NCI-H2227 (cell line): Measurements from ENCODE around the gene IL31.
"Not testable (repeated sequence)": the region's sequence is repeated elsewhere in the genome, so short reads cannot be mapped to it uniquely, and the experiment has no call there.

ENCODE experiments used
- DNase-seq: peaks from one replicate; lab custom pipeline; 2025; ENCODE audit not compliant: unreplicated experiment; lab: John Stamatoyannopoulos, UW

IL31 gene

DNA sequence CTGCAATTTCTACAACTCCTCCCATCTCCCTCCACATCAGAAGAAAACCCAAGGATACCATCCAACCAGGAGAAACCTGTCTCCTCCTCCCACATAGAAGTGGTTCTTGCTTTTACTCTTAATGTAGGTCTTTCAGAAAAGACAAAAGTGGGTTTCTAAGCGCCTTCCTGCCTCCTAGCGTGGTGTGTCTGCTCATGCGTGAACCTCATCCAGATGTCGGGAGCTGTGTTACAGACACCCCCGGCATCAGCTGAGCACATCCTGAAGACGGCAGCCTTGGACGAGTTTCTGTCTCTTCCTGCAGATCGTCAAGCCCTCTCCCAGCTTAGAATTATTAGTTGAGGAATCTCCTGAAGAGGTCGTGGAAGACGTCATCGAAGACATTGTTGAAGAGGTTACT is 18.4 kb upstream of the IL31 start:
- DNase-seq: no peak

DNA sequence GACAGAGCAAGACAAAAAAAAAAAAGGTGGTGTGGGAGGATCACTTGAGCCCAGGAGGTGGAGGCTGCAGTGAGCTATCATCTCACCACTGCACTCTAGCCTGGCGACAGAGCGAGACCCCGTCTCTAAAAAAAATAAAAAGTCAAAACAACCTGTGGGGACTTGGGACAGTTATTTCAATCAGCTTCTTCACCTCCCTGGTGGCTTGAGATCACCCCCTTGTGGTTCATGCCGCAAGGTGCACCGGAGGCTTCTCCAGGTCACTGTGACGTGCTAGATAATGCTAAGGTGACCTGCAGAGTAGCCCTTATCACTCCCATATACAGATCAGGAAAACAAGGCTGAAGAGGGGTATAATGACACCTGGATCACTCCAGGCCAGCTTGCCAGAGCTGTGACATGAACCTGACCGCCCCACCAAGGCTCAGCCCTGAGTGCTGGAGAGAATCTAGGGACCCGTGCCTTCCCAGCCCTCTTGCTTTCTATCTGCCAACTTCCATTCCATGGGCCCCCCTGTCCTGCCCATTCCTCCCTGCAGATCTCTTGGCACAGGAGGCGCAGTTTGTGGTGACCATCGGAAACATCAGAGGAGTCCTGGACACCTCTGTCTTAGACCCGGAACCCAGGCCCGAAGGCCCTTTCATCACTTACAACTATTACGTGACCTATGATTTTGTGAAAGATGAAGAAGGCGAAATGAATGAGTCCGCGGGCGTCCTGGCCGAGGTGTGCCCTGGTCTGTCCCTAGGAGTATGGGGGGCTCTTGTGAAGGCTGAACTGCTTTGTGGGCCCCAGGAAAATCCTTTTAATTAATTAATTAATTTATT is 17.0 kb upstream of the IL31 start:
- DNase-seq: peak; percentile 44

DNA sequence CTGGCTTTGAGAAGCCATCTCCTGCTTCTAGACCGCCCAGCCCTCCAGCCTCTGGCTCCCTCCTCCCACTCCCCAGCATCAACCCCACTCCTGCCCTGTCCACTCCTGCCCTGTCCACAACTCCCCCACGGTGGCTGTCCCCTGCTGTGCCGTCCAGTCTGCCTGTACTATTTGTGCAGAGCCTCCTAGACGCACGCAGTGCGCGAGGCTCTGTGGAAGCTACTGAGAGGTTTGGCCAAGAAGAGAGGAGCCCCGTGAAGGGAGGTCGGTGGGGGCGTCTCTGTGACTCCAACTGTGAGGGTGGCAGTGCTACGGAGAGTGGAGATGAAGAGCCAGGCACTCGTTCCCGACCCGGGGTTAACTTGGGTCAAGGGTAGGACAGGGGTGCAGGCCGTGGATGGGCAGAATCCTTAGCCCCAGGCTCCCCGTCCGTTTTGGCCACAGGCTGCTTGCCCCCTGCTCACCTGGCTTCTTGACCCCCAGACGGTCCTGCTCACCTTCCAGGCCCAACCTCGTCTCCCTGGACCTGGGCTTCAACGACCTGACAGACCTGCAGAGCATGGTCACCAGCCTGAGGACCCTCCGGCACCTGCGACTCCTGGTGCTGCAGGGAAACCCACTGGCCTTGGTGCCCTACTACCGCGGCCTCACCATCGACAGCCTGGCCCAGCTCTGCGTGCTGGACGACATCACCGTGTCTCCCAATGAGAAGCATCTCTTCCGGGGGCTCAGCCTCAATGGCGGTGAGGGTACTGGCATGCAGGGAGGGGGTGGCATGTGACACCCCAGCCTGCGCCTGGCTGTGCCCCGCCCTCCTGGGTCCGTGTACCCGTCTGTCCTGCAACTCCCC is 15.8 kb upstream of the IL31 start:
- no peak for DNase-seq

DNA sequence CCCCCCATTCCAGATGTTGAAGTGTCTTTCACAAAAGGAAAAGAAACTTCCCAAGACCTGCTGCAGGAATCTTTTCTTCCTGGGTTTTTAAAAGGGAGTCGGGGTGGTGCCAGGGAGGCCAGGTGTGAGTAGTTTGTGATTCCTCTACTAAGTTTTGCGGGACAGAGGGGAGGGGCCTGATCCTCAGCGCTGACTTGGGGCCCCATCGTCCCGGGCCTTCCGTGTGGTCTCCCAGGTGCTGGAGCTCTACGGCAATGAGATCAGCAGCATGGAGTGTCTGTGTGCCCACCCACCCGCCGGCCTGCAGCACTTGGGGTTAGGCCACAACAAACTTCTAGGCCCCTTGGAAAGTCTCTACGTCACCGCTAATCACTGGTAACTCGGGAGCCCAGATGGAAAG is 13.4 kb upstream of the IL31 start:
- DNase-seq: no peak

GRCh38 chr12:122185494-122186082 is 11.6 kb upstream of the IL31 start:
- DNase-seq: no peak

GRCh38 chr12:122185079-122185478 is 11.1 kb upstream of the IL31 start:
- DNase-seq: no peak

- DNase-seq: no peak
These were observed 10.5 kb upstream of the IL31 start for GRCh38 chr12:122184517-122184916.

DNA sequence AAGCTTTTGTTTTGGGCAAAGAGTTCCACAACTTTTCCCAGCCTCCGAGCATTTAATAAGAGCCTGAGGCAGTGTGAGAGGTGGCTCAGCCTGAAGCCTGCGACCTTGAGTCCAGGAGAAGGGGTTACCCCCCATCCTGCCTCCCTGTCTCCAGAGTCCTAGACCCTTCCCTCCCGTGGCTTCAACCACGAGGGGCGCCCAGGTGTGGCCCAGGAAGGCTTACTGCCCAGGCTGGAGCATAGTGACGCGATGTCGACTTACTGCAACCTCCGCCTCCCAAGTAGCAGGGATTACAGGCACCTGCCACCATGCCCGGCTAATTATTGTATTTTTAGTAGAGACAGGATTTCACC is 9.5 kb upstream of the IL31 start:
- no peak for DNase-seq

- DNase-seq: peak; percentile 53
These were observed 9.0 kb upstream of the IL31 start, which contains the start of gene LRRC43 for GRCh38 chr12:122182887-122183587. TSS of gene LRRC43 (plus strand) at chr12:122183123. CDS start at chr12:122183145, 22 bp downstream.

- DNase-seq: not testable (repeated sequence)
These were observed 2.5 kb upstream of the IL31 start for GRCh38 chr12:122176473-122176872.

DNA sequence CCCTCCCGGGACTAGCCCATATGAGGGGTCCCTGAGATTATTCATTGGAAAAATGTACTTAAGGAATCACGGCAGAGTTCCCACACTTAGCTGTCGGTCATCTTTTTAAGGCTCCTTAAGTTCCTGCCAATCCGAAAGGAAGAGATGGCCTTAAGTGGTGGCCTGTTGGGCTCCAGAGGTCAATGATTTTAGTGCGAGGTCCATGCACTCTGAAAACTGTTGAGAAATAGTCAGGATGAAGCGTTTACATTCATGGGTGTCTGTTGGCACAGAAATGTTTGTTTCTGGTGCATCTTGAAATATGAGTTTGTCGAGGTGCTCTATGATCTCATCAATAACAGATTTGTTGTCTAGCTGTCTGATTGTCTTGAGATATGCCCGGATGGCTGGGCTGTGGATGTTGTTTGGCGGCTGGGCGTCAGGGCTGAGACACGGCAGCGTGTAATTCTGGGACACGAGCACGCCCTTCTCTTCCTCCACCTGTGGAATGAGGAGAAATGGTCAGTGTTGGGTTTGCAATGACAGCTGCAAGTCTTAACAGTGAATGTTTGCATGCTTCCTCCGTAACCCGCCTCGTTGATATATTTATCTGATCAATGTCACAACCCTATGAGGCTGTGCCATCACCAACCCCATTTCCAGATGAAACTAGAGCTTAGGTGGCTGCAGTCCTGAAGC is 1.6 kb downstream of the IL31 start:
- no peak for DNase-seq

GRCh38 chr12:122171399-122171798 is 2.6 kb downstream of the IL31 start:
- no peak for DNase-seq

DNA sequence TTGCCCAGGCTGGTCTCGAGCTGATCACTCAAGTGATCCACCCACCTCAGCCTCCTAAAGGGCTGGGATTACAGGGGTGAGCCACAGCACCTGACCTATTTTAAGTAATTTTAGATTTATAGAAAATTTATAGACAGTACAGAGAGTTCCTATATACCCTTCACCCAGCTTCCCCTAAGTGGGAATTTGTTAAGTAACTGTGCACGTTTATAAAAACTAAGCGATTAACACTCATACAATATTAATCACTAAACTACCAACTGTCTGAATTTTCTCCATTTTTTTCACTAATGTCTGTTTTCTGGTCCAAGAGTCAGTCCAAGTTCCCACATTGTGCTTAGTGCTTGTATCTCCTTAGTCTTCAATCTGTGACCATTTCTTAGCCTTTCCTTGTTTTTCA is 5.5 kb downstream of the IL31 start:
- no peak for DNase-seq

GRCh38 chr12:122167356-122167925 is 6.6 kb downstream of the IL31 start:
- no peak for DNase-seq

DNA sequence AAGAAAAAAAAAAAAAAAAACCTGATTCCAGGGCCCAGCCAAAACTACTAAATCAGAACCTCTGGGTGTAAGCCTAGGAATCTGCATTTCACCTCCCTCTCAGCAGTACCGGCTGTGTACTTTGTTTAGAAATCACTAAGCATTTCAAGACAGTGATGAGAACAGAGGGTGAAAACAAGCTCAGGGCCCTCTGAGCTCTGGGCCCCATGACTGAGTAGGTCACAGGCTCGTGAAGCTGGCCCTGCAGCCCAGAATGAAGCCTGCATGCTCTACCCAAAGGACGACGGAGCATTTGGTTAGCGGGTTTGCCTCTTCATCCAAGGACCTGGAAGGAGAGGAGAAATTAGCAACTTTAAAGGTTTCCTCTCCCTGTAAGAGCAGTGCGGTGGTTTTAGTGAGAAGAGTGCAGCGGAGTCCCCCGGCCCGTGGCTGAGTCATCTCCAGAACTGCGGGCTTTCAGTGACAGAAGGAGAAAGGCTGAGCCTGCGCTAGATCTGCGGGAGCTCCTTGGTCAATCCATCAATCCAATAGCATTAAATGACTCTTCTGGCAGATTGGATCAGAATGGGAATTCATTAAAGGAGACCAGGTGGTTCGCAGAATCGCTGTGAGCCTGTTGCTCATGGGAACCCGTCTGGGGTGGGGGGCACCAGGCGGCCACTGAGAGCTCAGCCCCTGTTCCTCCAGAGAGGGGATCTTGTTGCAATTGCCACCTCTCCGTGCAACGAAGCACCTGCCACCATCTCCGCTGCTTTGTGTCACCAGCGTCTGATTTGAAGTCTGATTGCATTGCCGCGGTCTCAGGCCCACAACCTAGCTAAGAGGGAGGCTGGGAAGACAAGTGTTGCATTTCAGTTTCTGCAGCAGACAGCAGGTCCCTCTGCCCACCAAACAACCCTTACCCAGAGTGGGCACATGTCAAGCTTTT is 7.3 kb downstream of the IL31 start:
- DNase-seq: no peak

- no peak for DNase-seq
These were observed 11.0 kb downstream of the IL31 start for GRCh38 chr12:122162976-122163375.

GRCh38 chr12:122161682-122162081 is 12.3 kb downstream of the IL31 start:
- DNase-seq: no peak

DNA sequence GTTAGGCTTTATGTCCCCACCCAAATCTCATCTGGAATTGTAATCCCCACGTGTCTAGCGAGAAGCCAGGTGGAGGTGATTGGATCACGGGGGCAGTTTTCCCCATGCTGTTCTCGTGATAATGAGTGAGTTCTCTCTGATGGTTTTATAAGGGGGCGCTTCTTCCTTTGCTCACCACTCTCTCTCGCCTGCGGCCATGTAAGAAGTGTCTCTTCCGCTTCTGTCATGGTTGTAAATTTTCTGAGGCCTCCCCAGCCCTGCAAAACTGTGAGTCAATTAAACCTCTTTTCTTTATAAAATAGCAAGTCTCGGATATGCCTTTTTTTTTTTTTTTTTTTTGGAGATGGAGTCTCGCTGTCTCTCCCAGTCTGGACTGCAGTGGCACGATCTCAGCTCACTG is 13.3 kb downstream of the IL31 start:
- DNase-seq: no peak

DNA sequence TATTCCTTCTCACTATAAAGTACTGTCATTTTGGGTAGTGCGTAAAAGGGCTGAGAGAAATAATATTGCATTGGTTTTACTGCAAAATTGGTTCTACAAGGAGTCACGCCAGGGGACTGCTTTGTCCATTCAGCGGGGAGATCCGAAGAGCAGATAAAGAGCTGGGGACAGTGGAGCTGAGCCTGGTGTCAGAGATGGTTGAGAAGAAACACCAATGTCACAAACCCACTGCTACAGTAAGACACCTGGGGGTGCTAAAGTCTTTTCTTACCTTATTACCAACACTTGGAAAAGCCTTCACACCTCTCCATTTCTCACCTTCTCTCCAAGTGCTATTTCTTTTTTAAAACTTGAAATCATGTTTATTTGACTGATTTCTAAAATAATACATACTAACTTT is 14.1 kb downstream of the IL31 start:
- DNase-seq: no peak
